ENCODE results near the gene RUNX2.

RUNX2 gene

DNA sequence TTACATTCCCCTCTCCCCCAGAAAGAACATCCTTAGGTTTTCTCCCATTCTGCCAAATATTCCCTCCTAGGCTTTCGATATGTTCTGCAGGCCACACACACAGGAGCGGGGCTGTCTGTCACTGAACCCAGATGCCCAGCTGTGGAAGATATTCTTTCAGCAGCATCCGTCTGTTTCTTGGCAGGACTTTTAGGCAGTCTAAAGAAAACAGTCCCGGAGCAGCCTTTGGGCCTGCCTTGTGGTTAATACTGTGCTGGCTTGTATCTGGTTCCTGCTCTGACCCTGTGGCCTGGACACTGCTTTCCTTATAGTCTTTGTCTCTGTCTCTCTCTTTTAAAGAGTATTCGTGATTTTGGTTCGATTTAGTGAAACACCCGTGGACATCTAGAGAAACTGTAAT lies 144.3 kb downstream of the RUNX2 start:
- DNase-seq (ENCODE audit: low read depth, low spot score), result no peak
- Histone ChIP-seq H3K27ac (ENCODE audit: low read length) (no peak overlapping the region), H3K36me3 (ENCODE audit: control insufficient read depth, insufficient read depth, low read length) (no peaks in the 10 kb centered on the region), H3K4me1 (ENCODE audit: control insufficient read depth, insufficient read depth, low read length) (no peaks in the 10 kb centered on the region), H3K9me3 (ENCODE audit: control insufficient read depth, insufficient read depth, low read length) (no peaks in the 10 kb centered on the region), H3K27me3 (ENCODE audit: control insufficient read depth, insufficient read depth, low read length) (no peaks in the 10 kb centered on the region), H3K4me3 (ENCODE audit: low read length) (no peak overlapping the region)
- 100% methylated on average over 2 of the region's 7 CpGs for WGBS (ENCODE audit: insufficient coverage, insufficient read length)

DNA sequence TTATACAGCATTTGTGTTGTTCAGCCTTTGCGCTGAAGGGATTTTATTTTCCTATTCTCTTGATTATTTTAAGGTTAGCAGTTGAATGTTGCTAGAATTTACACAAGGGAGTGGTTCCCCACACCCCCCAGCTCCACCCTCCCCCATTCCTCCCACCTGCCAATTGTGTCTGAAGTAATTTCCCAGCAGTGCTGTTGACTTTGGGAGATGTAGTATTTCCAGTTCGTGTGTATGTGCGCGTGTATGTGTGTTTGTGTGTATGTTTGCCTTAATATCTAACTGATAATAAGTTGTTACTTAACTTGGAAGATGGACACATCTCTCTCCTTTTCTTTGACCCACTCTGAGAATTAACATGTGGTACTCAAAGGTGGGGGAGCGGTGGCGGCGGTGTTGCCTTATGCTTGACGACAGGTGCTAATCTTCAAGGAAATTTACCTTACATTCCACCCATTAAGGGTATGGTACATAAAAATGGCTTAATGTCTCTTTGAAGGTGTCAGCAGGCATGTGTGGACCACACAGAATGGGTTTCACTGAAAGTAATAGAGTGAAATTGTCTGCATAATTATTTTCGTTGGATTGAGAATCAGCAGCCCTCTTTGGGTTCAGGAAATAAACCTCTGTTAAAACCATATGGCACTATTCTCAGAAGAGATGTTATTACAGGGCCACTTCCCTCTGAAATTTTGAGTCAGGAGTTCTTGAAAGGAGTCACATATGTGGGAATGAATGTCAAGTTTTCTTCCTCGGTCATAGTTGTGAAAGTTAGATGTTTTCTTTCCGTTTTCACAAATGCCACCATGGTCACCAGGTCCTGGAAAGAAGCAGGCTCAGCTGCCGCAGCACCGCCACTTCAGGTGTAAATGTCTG lies 145.2 kb downstream of the RUNX2 start:
- Histone ChIP-seq H3K9me3 (ENCODE audit: control insufficient read depth, insufficient read depth, low read length) (no peaks in the 10 kb centered on the region), H3K27ac (ENCODE audit: low read length) (no peak overlapping the region), H3K36me3 (ENCODE audit: control insufficient read depth, insufficient read depth, low read length) (no peaks in the 10 kb centered on the region), H3K4me3 (ENCODE audit: low read length) (no peak overlapping the region), H3K4me1 (ENCODE audit: control insufficient read depth, insufficient read depth, low read length) (no peaks in the 10 kb centered on the region), H3K27me3 (ENCODE audit: control insufficient read depth, insufficient read depth, low read length) (no peaks in the 10 kb centered on the region)
- WGBS (ENCODE audit: insufficient coverage, insufficient read length), result no CpG with 5 or more reads among the region's 13 CpGs
- no peak for DNase-seq (ENCODE audit: low read depth, low spot score)

DNA sequence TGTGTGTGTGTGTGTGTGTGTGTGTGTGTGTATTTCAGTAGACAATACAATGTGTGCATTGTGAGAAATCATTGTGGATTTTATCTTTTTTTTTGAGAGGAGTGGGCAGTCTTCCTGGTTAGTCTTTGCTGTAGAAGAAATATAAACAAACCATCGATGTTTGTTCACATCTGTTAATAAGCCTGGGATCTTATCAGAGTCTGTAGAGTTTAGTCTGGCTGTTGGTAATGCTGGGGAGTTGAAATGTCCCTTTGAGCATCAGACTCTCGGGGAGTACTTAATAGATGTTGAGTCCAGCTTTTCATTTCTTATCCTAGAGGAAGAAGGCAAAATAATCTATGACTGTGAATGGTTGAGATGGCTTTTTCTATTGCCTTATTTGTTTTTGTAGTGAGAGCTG lies 146.2 kb downstream of the RUNX2 start:
- H3K4me1 ChIP-seq (ENCODE audit: control insufficient read depth, insufficient read depth, low read length), result no peaks in the 10 kb centered on the region
- WGBS (ENCODE audit: insufficient coverage, insufficient read length), result no CpG with 5 or more reads among the region's 2 CpGs
- no peak overlapping the region for H3K27ac ChIP-seq (ENCODE audit: low read length)
- no peaks in the 10 kb centered on the region for H3K36me3 ChIP-seq (ENCODE audit: control insufficient read depth, insufficient read depth, low read length)
- no peak for DNase-seq (ENCODE audit: low read depth, low spot score)
- no peak overlapping the region for H3K4me3 ChIP-seq (ENCODE audit: low read length)
- H3K9me3 ChIP-seq (ENCODE audit: control insufficient read depth, insufficient read depth, low read length), result no peaks in the 10 kb centered on the region
- no peaks in the 10 kb centered on the region for H3K27me3 ChIP-seq (ENCODE audit: control insufficient read depth, insufficient read depth, low read length)

DNA sequence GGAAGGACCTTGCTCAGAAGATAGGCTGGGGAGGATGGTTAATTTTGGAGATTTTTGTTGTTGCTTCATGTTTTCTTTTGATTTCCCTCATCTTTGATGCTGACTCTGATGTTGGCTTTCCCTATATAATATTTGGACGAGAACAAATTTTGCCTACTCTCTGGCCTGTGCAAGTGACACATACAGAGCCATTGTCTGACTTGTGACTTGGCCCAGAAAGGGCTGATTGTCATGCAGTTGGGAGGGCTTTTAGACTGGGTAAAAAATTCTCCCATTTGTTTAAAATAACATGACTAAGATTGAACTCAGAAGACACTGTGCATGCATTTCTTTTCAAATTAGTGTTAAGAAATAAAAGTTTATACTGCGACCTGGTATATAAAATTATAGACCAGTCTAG lies 148.2 kb downstream of the RUNX2 start:
- Histone ChIP-seq H3K27ac (ENCODE audit: low read length) (no peak overlapping the region), H3K27me3 (ENCODE audit: control insufficient read depth, insufficient read depth, low read length) (no peaks in the 10 kb centered on the region), H3K9me3 (ENCODE audit: control insufficient read depth, insufficient read depth, low read length) (no peaks in the 10 kb centered on the region), H3K36me3 (ENCODE audit: control insufficient read depth, insufficient read depth, low read length) (no peaks in the 10 kb centered on the region), H3K4me3 (ENCODE audit: low read length) (no peak overlapping the region), H3K4me1 (ENCODE audit: control insufficient read depth, insufficient read depth, low read length) (no peaks in the 10 kb centered on the region)
- WGBS (ENCODE audit: insufficient coverage, insufficient read length), result no CpG with 5 or more reads among the region's 2 CpGs
- no peak for DNase-seq (ENCODE audit: low read depth, low spot score)

DNA sequence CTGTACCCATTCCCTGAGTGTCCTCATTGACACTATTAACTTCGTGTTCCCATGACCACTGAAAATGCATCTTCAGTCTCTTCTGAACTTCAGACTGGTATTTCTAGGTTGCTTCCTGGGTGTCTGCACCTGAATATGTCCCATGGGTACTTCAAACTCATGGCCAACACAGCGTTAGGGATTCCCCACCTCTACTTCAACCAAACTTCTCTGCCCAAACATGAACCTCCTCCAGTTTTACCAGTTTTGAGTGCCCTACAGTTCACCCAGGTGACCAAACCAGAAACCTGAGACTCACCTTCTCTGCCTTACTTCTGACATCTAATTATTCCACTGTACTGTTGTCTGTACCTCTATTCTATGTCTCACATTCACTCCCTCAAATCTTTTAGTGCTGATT lies 149.1 kb downstream of the RUNX2 start:
- H3K27ac ChIP-seq (ENCODE audit: low read length), result no peak overlapping the region
- H3K27me3 ChIP-seq (ENCODE audit: control insufficient read depth, insufficient read depth, low read length), result no peaks in the 10 kb centered on the region
- H3K9me3 ChIP-seq (ENCODE audit: control insufficient read depth, insufficient read depth, low read length), result no peaks in the 10 kb centered on the region
- no peak overlapping the region for H3K4me3 ChIP-seq (ENCODE audit: low read length)
- no peaks in the 10 kb centered on the region for H3K36me3 ChIP-seq (ENCODE audit: control insufficient read depth, insufficient read depth, low read length)
- WGBS (ENCODE audit: insufficient coverage, insufficient read length), result no CpG with 5 or more reads among the region's 2 CpGs
- no peaks in the 10 kb centered on the region for H3K4me1 ChIP-seq (ENCODE audit: control insufficient read depth, insufficient read depth, low read length)
- no peak for DNase-seq (ENCODE audit: low read depth, low spot score)

GRCh38 chr6:45477790-45478189 lies 149.7 kb downstream of the RUNX2 start:
- no peaks in the 10 kb centered on the region for H3K27me3 ChIP-seq (ENCODE audit: control insufficient read depth, insufficient read depth, low read length)
- no peaks in the 10 kb centered on the region for H3K4me1 ChIP-seq (ENCODE audit: control insufficient read depth, insufficient read depth, low read length)
- no peak overlapping the region for H3K4me3 ChIP-seq (ENCODE audit: low read length)
- no peak for DNase-seq (ENCODE audit: low read depth, low spot score)
- no peak overlapping the region for H3K27ac ChIP-seq (ENCODE audit: low read length)
- H3K9me3 ChIP-seq (ENCODE audit: control insufficient read depth, insufficient read depth, low read length), result no peaks in the 10 kb centered on the region
- no peaks in the 10 kb centered on the region for H3K36me3 ChIP-seq (ENCODE audit: control insufficient read depth, insufficient read depth, low read length)
- no CpG with 5 or more reads among the region's 3 CpGs for WGBS (ENCODE audit: insufficient coverage, insufficient read length)

DNA sequence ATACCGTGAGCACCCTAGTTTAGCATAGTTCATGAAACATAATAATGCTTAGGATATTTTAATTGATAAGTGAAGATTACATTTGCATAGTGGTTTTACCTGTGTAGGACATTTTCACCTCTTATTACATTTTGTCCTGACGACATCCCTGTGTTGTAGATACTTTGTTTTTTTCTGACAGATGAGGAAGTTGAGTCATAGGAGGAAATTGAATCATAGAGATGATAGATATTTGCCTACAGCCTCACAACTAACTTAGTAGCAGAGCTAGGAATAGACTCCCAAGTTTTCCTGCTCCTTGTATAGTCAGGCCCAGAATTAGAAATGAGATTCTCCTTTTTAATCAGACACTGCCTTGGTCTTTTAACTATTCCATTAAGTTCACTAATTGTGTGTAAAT lies 150.1 kb downstream of the RUNX2 start:
- DNase-seq (ENCODE audit: low read depth, low spot score), result no peak
- H3K36me3 ChIP-seq (ENCODE audit: control insufficient read depth, insufficient read depth, low read length), result no peaks in the 10 kb centered on the region
- H3K9me3 ChIP-seq (ENCODE audit: control insufficient read depth, insufficient read depth, low read length), result no peaks in the 10 kb centered on the region
- no CpG with 5 or more reads among the region's 2 CpGs for WGBS (ENCODE audit: insufficient coverage, insufficient read length)
- H3K4me3 ChIP-seq (ENCODE audit: low read length), result no peak overlapping the region
- no peaks in the 10 kb centered on the region for H3K27me3 ChIP-seq (ENCODE audit: control insufficient read depth, insufficient read depth, low read length)
- H3K4me1 ChIP-seq (ENCODE audit: control insufficient read depth, insufficient read depth, low read length), result no peaks in the 10 kb centered on the region
- H3K27ac ChIP-seq (ENCODE audit: low read length), result no peak overlapping the region

GRCh38 chr6:45479834-45480751 lies 152.0 kb downstream of the RUNX2 start:
- Histone ChIP-seq H3K27me3 (ENCODE audit: control insufficient read depth, insufficient read depth, low read length) (no peaks in the 10 kb centered on the region), H3K4me1 (ENCODE audit: control insufficient read depth, insufficient read depth, low read length) (no peaks in the 10 kb centered on the region), H3K4me3 (ENCODE audit: low read length) (no peak overlapping the region), H3K27ac (ENCODE audit: low read length) (no peak overlapping the region), H3K9me3 (ENCODE audit: control insufficient read depth, insufficient read depth, low read length) (no peaks in the 10 kb centered on the region), H3K36me3 (ENCODE audit: control insufficient read depth, insufficient read depth, low read length) (no peaks in the 10 kb centered on the region)
- no CpG with 5 or more reads among the region's 7 CpGs for WGBS (ENCODE audit: insufficient coverage, insufficient read length)
- no peak for DNase-seq (ENCODE audit: low read depth, low spot score)

DNA sequence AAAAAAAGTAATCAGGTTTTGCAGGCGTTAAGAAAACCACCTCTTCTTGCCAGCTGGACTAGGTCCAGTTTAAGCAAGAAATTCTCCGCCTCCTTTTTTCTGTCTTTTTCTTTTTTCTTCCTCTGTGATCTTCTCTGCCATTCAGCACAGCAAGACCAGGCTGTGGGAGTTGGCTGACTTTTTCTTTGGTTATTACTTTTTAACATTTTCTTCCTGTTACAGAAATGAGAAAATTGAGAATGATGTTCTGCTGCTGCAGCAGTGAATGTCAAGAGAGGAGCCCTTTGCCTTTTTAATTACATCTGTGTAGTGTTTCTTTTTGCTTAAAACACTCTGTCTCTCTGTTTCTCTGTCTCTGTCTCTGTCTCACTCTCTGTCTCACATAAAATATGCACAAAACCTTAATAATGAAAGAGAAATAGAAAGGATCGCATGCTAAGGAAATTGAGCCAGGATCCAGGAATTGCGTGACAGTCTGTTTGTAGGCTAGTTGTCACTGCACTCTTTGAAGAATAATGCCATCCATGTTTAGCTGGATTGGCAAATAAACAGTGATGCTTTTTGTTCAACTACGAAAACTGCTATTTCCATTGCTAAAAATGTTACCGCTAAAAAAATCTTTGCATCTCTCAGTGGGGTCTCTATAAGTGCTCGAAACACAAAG lies 152.8 kb downstream of the RUNX2 start:
- DNase-seq (ENCODE audit: low read depth, low spot score), result no peak
- H3K4me3 ChIP-seq (ENCODE audit: low read length), result no peak overlapping the region
- WGBS (ENCODE audit: insufficient coverage, insufficient read length), result no CpG with 5 or more reads among the region's 7 CpGs

DNA sequence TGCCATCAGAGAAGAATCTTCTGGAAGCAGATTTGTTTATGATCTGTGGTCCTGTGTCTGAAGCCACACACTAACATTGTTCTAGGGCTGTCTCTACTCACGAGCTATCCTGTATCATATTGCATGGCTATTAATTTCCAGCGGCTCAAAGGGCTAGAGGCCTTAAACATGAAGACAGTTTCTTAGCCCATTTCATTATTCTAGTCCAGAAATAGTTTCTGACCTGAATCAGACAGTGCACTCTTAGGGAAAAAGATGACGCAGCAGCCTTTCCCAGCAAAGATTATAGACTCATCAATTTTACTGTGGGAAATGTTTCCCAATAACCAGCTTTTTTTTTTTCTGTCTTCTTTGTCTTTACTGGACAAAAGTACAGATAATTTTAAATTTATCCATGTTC lies 154.9 kb downstream of the RUNX2 start:
- Histone ChIP-seq H3K4me1 (ENCODE audit: control insufficient read depth, insufficient read depth, low read length) (no peaks in the 10 kb centered on the region), H3K9me3 (ENCODE audit: control insufficient read depth, insufficient read depth, low read length) (no peaks in the 10 kb centered on the region), H3K27ac (ENCODE audit: low read length) (no peak overlapping the region), H3K4me3 (ENCODE audit: low read length) (no peak overlapping the region), H3K27me3 (ENCODE audit: control insufficient read depth, insufficient read depth, low read length) (no peaks in the 10 kb centered on the region), H3K36me3 (ENCODE audit: control insufficient read depth, insufficient read depth, low read length) (no peaks in the 10 kb centered on the region)
- DNase-seq (ENCODE audit: low read depth, low spot score), result no peak
- WGBS (ENCODE audit: insufficient coverage, insufficient read length), result no CpG with 5 or more reads among the region's 3 CpGs

More for the DNA sequence above, 152.8 kb downstream of the RUNX2 start:
- Histone ChIP-seq H3K27ac (ENCODE audit: low read length) (no peak overlapping the region), H3K4me1 (ENCODE audit: control insufficient read depth, insufficient read depth, low read length) (no peaks in the 10 kb centered on the region), H3K27me3 (ENCODE audit: control insufficient read depth, insufficient read depth, low read length) (no peaks in the 10 kb centered on the region), H3K9me3 (ENCODE audit: control insufficient read depth, insufficient read depth, low read length) (no peaks in the 10 kb centered on the region), H3K36me3 (ENCODE audit: control insufficient read depth, insufficient read depth, low read length) (no peaks in the 10 kb centered on the region)

All from iPS DF 6.9 (cell line).